K562 (cell line): ENCODE data around the gene ELF5.

Experiments used
- C11orf30 ChIP-seq: fragments of 450-650 bp; IDR thresholded peaks from 2 replicates; pipeline ENCODE4 v1.6.1; 2016; ENCODE audit warnings: low read depth, mild to moderate bottlenecking
- CBX2 ChIP-seq: fragments of 200-600 bp; sonication (generic); IDR thresholded peaks from one replicate; pipeline ENCODE4 v1.6.1; 2012; ENCODE audit warnings: mild to moderate bottlenecking, low read length, inconsistent platforms; ENCODE audit not compliant: insufficient read depth, poor library complexity, severe bottlenecking
- EP300 ChIP-seq: IDR thresholded peaks from 2 replicates; pipeline ENCODE4 v1.6.1; 2012; ENCODE audit warnings: low read length, improper control_type of control experiment
- FOXK2 ChIP-seq, 2 experiments: fragments of 450-650 bp; IDR thresholded peaks in 1 of 2; conservative IDR thresholded peaks in 1 of 2; 2 replicates each; pipeline ENCODE4 v1.6.1; 2016; ENCODE audit warnings: low read depth in 2 of 2, mild to moderate bottlenecking in 1 of 2
- FOXM1 ChIP-seq, 2 experiments: fragments of 450-650 bp in 1 of 2; sonication (generic) in 1 of 2; formaldehyde crosslinking in 1 of 2; IDR thresholded peaks; 2 replicates each; pipeline versions ENCODE4 v1.6.1 to v1.9.0; 2017 to 2022; ENCODE audit warnings: low read depth in 2 of 2, mild to moderate bottlenecking in 2 of 2, missing genetic modification reagents in 1 of 2, moderate library complexity in 1 of 2
- GATA2 ChIP-seq: sonication (generic); formaldehyde crosslinking; IDR thresholded peaks from 2 replicates; pipeline ENCODE4 v1.4.0; 2020; ENCODE audit warnings: mild to moderate bottlenecking, missing genetic modification reagents
- LCOR ChIP-seq: sonication (generic); formaldehyde crosslinking; IDR thresholded peaks from 2 replicates; pipeline ENCODE4 v1.8.0; 2022; ENCODE audit warnings: mild to moderate bottlenecking, missing genetic modification reagents
- POLR2A ChIP-seq: fragments of 450-650 bp; conservative IDR thresholded peaks from 2 replicates; pipeline ENCODE4 v1.6.1; 2016
- POLR2AphosphoS5 ChIP-seq: IDR thresholded peaks from 2 replicates; pipeline ENCODE4 v1.6.1; 2011; ENCODE audit warnings: mild to moderate bottlenecking, low read depth, low read length, moderate library complexity; ENCODE audit not compliant: control insufficient read depth, insufficient read depth
- ZNF232 ChIP-seq: sonication (generic); formaldehyde crosslinking; IDR thresholded peaks from 2 replicates; pipeline ENCODE4 v1.8.0; 2022; ENCODE audit warnings: mild to moderate bottlenecking, missing genetic modification reagents
- ZNF584 ChIP-seq: fragments of 200-800 bp; sonication (Bioruptor generic); IDR thresholded peaks from 2 replicates; pipeline ENCODE4 v1.6.1; 2016; ENCODE audit warnings: low read depth, mild to moderate bottlenecking, missing genetic modification characterization, missing compliant biosample characterization
- ZNF740 ChIP-seq, 3 experiments: fragments of 200-800 bp in 1 of 3; sonication (Bioruptor generic) in 1 of 3; sonication (generic) in 1 of 3; formaldehyde crosslinking in 1 of 3; IDR thresholded peaks; 2 replicates each; pipeline versions ENCODE4 v1.6.1 to v1.8.0; 2016 to 2022; ENCODE audit warnings: mild to moderate bottlenecking in 2 of 3, missing compliant biosample characterization in 2 of 3, missing genetic modification characterization in 2 of 3, missing genetic modification reagents in 1 of 3
- TF ChIP-seq, protein P1 (sequence below), 3 experiments: IDR thresholded peaks in 2 of 3; conservative IDR thresholded peaks in 1 of 3; 2 replicates each; pipeline ENCODE4 v1.5.1; 2011 to 2012; ENCODE audit warnings: low read length in 3 of 3, mild to moderate bottlenecking in 3 of 3, control low read depth in 2 of 3, improper control_type of control experiment in 1 of 3, inconsistent platforms in 1 of 3, low read depth in 1 of 3, mixed read lengths in 1 of 3, moderate library complexity in 1 of 3; ENCODE audit not compliant: insufficient read depth in 2 of 3

DNA sequence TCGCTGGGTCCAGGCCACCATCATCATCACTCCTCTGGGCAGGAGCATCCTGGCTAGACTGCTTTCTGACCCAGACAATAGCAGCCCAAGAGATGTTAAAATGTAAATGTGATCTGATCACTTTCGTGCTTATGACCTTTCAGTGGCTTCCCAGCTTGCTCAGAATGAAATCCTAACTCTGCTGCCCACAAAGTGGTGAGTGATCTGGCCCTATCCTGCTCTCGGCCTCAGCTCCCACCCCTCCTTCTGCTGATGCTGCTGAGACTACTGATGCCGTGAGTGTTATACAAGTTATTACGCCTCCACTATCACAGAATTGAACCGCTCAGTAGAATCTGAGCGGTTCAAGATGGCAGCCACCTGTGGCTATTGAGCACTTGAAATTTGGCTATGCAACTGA is 26.2 kb downstream of the ELF5 start:
- TF ChIP-seq ZNF584 (CRISPR knock-in tag), result no peak
- no peak for TF ChIP-seq ZNF232
- no peak for TF ChIP-seq ZNF740 (CRISPR knock-in tag; IDR thresholded peaks at IDR 0.05)
- no peak for TF ChIP-seq ZNF740 (tag; IDR thresholded peaks at IDR 0.05)
- no peak for TF ChIP-seq LCOR
- no peak for TF ChIP-seq POLR2A
- no peak for TF ChIP-seq FOXM1 (IDR thresholded peaks at IDR 0.05; ENCODE audit: low read depth)
- TF ChIP-seq FOXM1 (CRISPR knock-in tag; IDR thresholded peaks at IDR 0.05; ENCODE audit: low read depth), result no peak
- TF ChIP-seq EP300, result no peak
- no peak for TF ChIP-seq POLR2AphosphoS5
- no peak for TF ChIP-seq C11orf30
- TF ChIP-seq, protein P1, sequence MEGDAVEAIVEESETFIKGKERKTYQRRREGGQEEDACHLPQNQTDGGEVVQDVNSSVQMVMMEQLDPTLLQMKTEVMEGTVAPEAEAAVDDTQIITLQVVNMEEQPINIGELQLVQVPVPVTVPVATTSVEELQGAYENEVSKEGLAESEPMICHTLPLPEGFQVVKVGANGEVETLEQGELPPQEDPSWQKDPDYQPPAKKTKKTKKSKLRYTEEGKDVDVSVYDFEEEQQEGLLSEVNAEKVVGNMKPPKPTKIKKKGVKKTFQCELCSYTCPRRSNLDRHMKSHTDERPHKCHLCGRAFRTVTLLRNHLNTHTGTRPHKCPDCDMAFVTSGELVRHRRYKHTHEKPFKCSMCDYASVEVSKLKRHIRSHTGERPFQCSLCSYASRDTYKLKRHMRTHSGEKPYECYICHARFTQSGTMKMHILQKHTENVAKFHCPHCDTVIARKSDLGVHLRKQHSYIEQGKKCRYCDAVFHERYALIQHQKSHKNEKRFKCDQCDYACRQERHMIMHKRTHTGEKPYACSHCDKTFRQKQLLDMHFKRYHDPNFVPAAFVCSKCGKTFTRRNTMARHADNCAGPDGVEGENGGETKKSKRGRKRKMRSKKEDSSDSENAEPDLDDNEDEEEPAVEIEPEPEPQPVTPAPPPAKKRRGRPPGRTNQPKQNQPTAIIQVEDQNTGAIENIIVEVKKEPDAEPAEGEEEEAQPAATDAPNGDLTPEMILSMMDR (IDR thresholded peaks at IDR 0.05 in 2 of 3, conservative IDR thresholded peaks at IDR 0.05 in 1 of 3; ENCODE audit: insufficient read depth in 2 of 3, low read depth in 1 of 3, low read length in 3 of 3), result no peak
- no peak for TF ChIP-seq GATA2 (CRISPR knock-in tag)
- no peak for TF ChIP-seq CBX2
- no peak for TF ChIP-seq FOXK2 (conservative IDR thresholded peaks at IDR 0.05 in 1 of 2, IDR thresholded peaks at IDR 0.05 in 1 of 2; ENCODE audit: low read depth in 2 of 2)
